ENCODE measurements around the gene HTT-AS. TPM values are rescaled to one million over a fixed set of nuclear protein-coding genes. Genes with fewer than 3 reads are reported as not detected.
A peak's percentile ranks its signal among the peaks of the same experiment; 100 is the strongest.

HTT-AS gene
- total and polyA plus RNA-seq, 2 experiments from 2014 or later = not detected

GRCh38 chr4:3121596-3121995 lies 47.3 kb upstream of the HTT-AS start:
- TF ChIP-seq EZH2phosphoT487 (IDR thresholded peaks at IDR 0.05; ENCODE audit: low read depth, severe bottlenecking, unreplicated experiment) (no peak), EZH2 (IDR thresholded peaks at IDR 0.05; ENCODE audit: borderline replicate concordance) (no peak), CTCF (IDR thresholded peaks at IDR 0.05; ENCODE audit: poor library complexity) (no peak)
- Histone ChIP-seq H3K4me2 (no peak overlapping the region), H3K4me1 (ENCODE audit: insufficient read depth) (peaks cover 16% of the 10 kb centered on the region), H3K27me3 (no peaks in the 10 kb centered on the region), H4K20me1 (ENCODE audit: insufficient read depth, poor library complexity, severe bottlenecking) (no peaks in the 10 kb centered on the region), H3K4me3 (no peak overlapping the region), H3K9me3 (ENCODE audit: low read depth) (no peaks in the 10 kb centered on the region), H3K27ac (peak overlapping the region; percentile 86), H3K36me3 (replicated peaks; ENCODE audit: insufficient read depth, low read depth) (no peaks in the 10 kb centered on the region), H2AFZ (no peak overlapping the region), H3K79me2 (no peaks in the 10 kb centered on the region), H3K9me2 (replicated peaks; ENCODE audit: insufficient read depth) (no peaks in the 10 kb centered on the region)
- 100% methylated on average over 2 of the region's 2 CpGs for WGBS (ENCODE audit: low lambda C conversion rate, missing lambda C conversion rate)
- no peak for DNase-seq (ENCODE audit: low spot score)

GRCh38 chr4:3121110-3121509 lies 46.8 kb upstream of the HTT-AS start:
- peak overlapping the region; percentile 86 for H3K27ac ChIP-seq
- H3K9me2 ChIP-seq (replicated peaks; ENCODE audit: insufficient read depth) = no peaks in the 10 kb centered on the region
- no peak overlapping the region for H3K4me2 ChIP-seq
- H3K36me3 ChIP-seq (replicated peaks; ENCODE audit: insufficient read depth, low read depth) = no peaks in the 10 kb centered on the region
- no peak overlapping the region for H3K4me3 ChIP-seq
- 93% methylated on average over 9 of the region's 9 CpGs for WGBS (ENCODE audit: low lambda C conversion rate, missing lambda C conversion rate)
- peaks cover 16% of the 10 kb centered on the region for H3K4me1 ChIP-seq (ENCODE audit: insufficient read depth)
- DNase-seq (ENCODE audit: low spot score) = no peak
- TF ChIP-seq EZH2 (IDR thresholded peaks at IDR 0.05; ENCODE audit: borderline replicate concordance) = no peak
- no peak for TF ChIP-seq CTCF (IDR thresholded peaks at IDR 0.05; ENCODE audit: poor library complexity)
- no peak for TF ChIP-seq EZH2phosphoT487 (IDR thresholded peaks at IDR 0.05; ENCODE audit: low read depth, severe bottlenecking, unreplicated experiment)
- H3K79me2 ChIP-seq = no peaks in the 10 kb centered on the region
- no peaks in the 10 kb centered on the region for H3K27me3 ChIP-seq
- H2AFZ ChIP-seq = no peak overlapping the region
- H4K20me1 ChIP-seq (ENCODE audit: insufficient read depth, poor library complexity, severe bottlenecking) = no peaks in the 10 kb centered on the region
- H3K9me3 ChIP-seq (ENCODE audit: low read depth) = no peaks in the 10 kb centered on the region

GRCh38 chr4:3119464-3119863 lies 45.1 kb upstream of the HTT-AS start:
- H4K20me1 ChIP-seq (ENCODE audit: insufficient read depth, poor library complexity, severe bottlenecking) = no peaks in the 10 kb centered on the region
- H3K27me3 ChIP-seq = no peaks in the 10 kb centered on the region
- no peak overlapping the region for H3K4me3 ChIP-seq
- TF ChIP-seq EZH2phosphoT487 (IDR thresholded peaks at IDR 0.05; ENCODE audit: low read depth, severe bottlenecking, unreplicated experiment) = no peak
- TF ChIP-seq EZH2 (IDR thresholded peaks at IDR 0.05; ENCODE audit: borderline replicate concordance) = no peak
- TF ChIP-seq CTCF (IDR thresholded peaks at IDR 0.05; ENCODE audit: poor library complexity) = no peak
- H2AFZ ChIP-seq = no peak overlapping the region
- no peak for DNase-seq (ENCODE audit: low spot score)
- H3K27ac ChIP-seq = peak overlapping the region; percentile 7
- no peak overlapping the region for H3K4me2 ChIP-seq
- no peaks in the 10 kb centered on the region for H3K36me3 ChIP-seq (replicated peaks; ENCODE audit: insufficient read depth, low read depth)
- WGBS (ENCODE audit: low lambda C conversion rate, missing lambda C conversion rate) = 90% methylated on average over 2 of the region's 2 CpGs
- no peaks in the 10 kb centered on the region for H3K9me3 ChIP-seq (ENCODE audit: low read depth)
- no peaks in the 10 kb centered on the region for H3K79me2 ChIP-seq
- H3K4me1 ChIP-seq (ENCODE audit: insufficient read depth) = peaks cover 19% of the 10 kb centered on the region
- no peaks in the 10 kb centered on the region for H3K9me2 ChIP-seq (replicated peaks; ENCODE audit: insufficient read depth)

GRCh38 chr4:3118312-3118711 lies 44.0 kb upstream of the HTT-AS start:
- Histone ChIP-seq H3K4me3 (no peak overlapping the region), H3K4me2 (no peak overlapping the region), H3K79me2 (no peaks in the 10 kb centered on the region), H3K4me1 (ENCODE audit: insufficient read depth) (peaks cover 19% of the 10 kb centered on the region), H3K36me3 (replicated peaks; ENCODE audit: insufficient read depth, low read depth) (no peaks in the 10 kb centered on the region), H3K9me3 (ENCODE audit: low read depth) (no peaks in the 10 kb centered on the region), H3K9me2 (replicated peaks; ENCODE audit: insufficient read depth) (no peaks in the 10 kb centered on the region), H2AFZ (no peak overlapping the region), H3K27ac (peak overlapping the region; percentile 7), H4K20me1 (ENCODE audit: insufficient read depth, poor library complexity, severe bottlenecking) (no peaks in the 10 kb centered on the region), H3K27me3 (no peaks in the 10 kb centered on the region)
- WGBS (ENCODE audit: low lambda C conversion rate, missing lambda C conversion rate) = 83% methylated on average over 8 of the region's 8 CpGs
- no peak for DNase-seq (ENCODE audit: low spot score)
- TF ChIP-seq EZH2 (IDR thresholded peaks at IDR 0.05; ENCODE audit: borderline replicate concordance) (no peak), EZH2phosphoT487 (IDR thresholded peaks at IDR 0.05; ENCODE audit: low read depth, severe bottlenecking, unreplicated experiment) (no peak), CTCF (IDR thresholded peaks at IDR 0.05; ENCODE audit: poor library complexity) (no peak)

Data from hepatocyte (in vitro differentiated cells).